K562 (cell line): ENCODE results near the gene SMARCA4. TPM values are rescaled to one million over a fixed set of nuclear protein-coding genes. Genes with fewer than 3 reads are reported as not detected.

ENCODE experiments used
- BMI1 ChIP-seq: fragments of 150-350 bp; IDR thresholded peaks from 2 replicates; pipeline ENCODE4 v1.6.1; 2014; ENCODE audit warnings: low read length
- CHD7 ChIP-seq: fragments of 200-600 bp; sonication (generic); IDR thresholded peaks from one replicate; pipeline ENCODE4 v1.6.1; 2012; ENCODE audit warnings: mild to moderate bottlenecking, low read depth, low read length, inconsistent platforms
- GTF3C2 ChIP-seq: IDR thresholded peaks from 3 replicates; pipeline ENCODE4 v1.6.1; 2011; ENCODE audit warnings: borderline replicate concordance, mild to moderate bottlenecking, moderate library complexity; ENCODE audit not compliant: insufficient read length; ENCODE audit errors: extremely low read depth
- MTA2 ChIP-seq: fragments of 450-650 bp; IDR thresholded peaks from 2 replicates; pipeline ENCODE4 v1.6.1; 2016; ENCODE audit warnings: low read depth
- PHTF2 ChIP-seq: fragments of 250-450 bp; sonication (Bioruptor Pico); IDR thresholded peaks from 2 replicates; pipeline ENCODE4 v1.5.0; 2021; ENCODE audit warnings: mild to moderate bottlenecking
- PTRF ChIP-seq: fragments of 450-650 bp; IDR thresholded peaks from 2 replicates; pipeline ENCODE4 v1.6.1; 2016; ENCODE audit warnings: mild to moderate bottlenecking, missing genetic modification characterization, missing compliant biosample characterization
- SRSF7 ChIP-seq: fragments of 200-400 bp; formaldehyde crosslinking; optimal IDR thresholded peaks from 2 replicates; pipeline ENCODE3; 2017; ENCODE audit warnings: mild to moderate bottlenecking, low read depth, low read length
- STAG1 ChIP-seq: sonication (generic); formaldehyde crosslinking; IDR thresholded peaks from 2 replicates; pipeline ENCODE4 v1.5.0; 2020; ENCODE audit warnings: missing genetic modification reagents, borderline replicate concordance
- TFE3 ChIP-seq: fragments of 450-650 bp; formaldehyde crosslinking; IDR thresholded peaks from 2 replicates; pipeline ENCODE4 v1.4.0; 2020; ENCODE audit warnings: mild to moderate bottlenecking, mixed read lengths
- ZNF551 ChIP-seq: fragments of 250-450 bp; sonication (Bioruptor Pico); IDR thresholded peaks from 2 replicates; pipeline ENCODE4 v1.5.0; 2021; ENCODE audit warnings: mild to moderate bottlenecking, moderate library complexity
- polyA plus RNA-seq, 8 experiments: library from polyadenylated mRNA; depleted of rRNA in 4 of 8; stranded (reverse) in 5 of 8; unstranded in 3 of 8; fragments of >200 nt; fragmentation: Nextera tagmentation in 2 of 8; fragmentation: Illumina TruSeq in 1 of 8; extraction: Ambion mirVana in 2 of 8; extraction: Trizol in 1 of 8; gene quantifications; 2 replicates each; pipeline versions ENCODE4 v1.2.1 to v1.2.3, GENCODE V29; 2011 to 2014; ENCODE audit warnings: inconsistent platforms in 1 of 8, missing spikeins in 1 of 8
- total RNA-seq, 7 experiments: library from RNA; depleted of rRNA in 6 of 7; stranded (reverse); fragments of >200 nt in 6 of 7; fragmentation: Illumina TruSeq in 2 of 7; extraction: Trizol in 2 of 7; gene quantifications; 2 replicates each; pipeline versions ENCODE4 v1.2.1 to v1.2.3, GENCODE V29; 2011 to 2021; ENCODE audit warnings: low replicate concordance in 1 of 7

SMARCA4 gene
- total and polyA plus RNA-seq, 9 of the 15 experiments (the other 6 are each of a cell fraction or from before 2014, with no cell fraction given): 19.3 to 207 (median 52.1) TPM

GRCh38 chr19:10984166-10984735, 23.4 kb downstream of the SMARCA4 start (continued):
- no peak for TF ChIP-seq CHD7
- TF ChIP-seq BMI1: no peak
- TF ChIP-seq SRSF7: no peak
- no peak for TF ChIP-seq GTF3C2
- no peak for TF ChIP-seq PHTF2 (CRISPR knock-in tag)
- TF ChIP-seq MTA2: no peak
- no peak for TF ChIP-seq STAG1 (CRISPR knock-in tag)
- TF ChIP-seq PTRF (tag): no peak
- no peak for TF ChIP-seq ZNF551
- TF ChIP-seq TFE3 (CRISPR knock-in tag): no peak
